ENCODE results near the gene PODXL. TPM values are rescaled to one million over a fixed set of nuclear protein-coding genes. Genes with fewer than 3 reads are reported as not detected.

Gene PODXL
- total RNA-seq, 1 donor from 2014 or later: 59.0 TPM

DNA sequence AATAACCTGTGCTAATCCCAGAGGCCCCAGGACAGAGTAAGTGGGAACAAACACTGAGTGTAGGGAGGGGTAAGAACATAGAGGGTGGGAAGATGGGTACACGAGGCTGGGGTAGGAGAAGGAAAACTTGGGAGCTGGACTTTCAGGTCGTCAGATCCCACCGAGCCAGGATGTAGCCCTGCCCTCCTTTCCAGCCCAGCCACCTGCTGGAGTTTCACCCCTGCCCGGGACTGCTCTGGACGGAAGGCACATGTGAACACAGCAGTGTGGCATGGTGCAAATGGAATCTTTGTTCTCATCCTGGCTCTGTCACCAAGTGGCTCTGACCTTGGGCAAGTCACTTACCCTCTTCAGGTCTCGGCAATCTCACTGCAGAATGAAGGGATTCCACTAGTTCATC, 52.8 kb downstream of the PODXL start:
- DNase-seq (ENCODE audit: missing footprints) (no peak), ATAC-seq (no peak)
- intact Hi-C loops (cut with DNase I): no loop called here

DNA sequence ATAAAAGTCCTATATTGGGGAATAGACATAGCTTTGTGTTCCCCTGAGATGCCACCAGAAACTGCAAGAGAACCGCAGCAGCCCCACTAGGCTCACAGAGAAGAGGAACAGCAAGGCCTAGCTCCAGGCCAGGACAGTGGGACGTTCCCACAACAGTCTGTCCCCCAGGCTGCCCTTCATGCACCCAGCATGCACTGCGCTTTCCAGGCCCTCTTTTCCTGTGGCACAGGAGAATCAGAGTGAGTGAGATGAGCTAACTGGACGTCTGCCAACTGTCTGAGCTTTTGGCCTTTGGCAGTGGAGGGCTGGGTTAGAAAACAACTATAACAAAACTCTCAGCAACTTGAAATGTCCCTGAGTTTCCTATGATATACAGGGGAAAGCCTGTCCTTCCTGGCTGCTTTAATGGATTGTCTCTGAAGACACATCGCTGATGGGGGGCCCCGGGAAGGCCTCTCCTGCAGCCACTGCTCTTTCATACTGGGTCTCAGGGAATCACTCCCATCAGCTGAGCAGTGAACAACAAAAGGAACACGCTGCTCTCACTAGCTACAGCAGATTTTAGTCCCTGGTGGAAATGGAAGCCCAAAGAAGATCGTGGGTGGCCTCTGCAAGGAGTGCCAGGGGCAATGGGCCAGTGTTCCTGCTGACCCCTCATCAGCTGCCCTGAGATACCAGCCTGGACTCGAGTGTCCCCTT, 53.5 kb downstream of the PODXL start:
- no peak for DNase-seq (ENCODE audit: missing footprints)
- ATAC-seq: peak; percentile 74
- intact Hi-C loops (cut with DNase I): no loop called here

DNA sequence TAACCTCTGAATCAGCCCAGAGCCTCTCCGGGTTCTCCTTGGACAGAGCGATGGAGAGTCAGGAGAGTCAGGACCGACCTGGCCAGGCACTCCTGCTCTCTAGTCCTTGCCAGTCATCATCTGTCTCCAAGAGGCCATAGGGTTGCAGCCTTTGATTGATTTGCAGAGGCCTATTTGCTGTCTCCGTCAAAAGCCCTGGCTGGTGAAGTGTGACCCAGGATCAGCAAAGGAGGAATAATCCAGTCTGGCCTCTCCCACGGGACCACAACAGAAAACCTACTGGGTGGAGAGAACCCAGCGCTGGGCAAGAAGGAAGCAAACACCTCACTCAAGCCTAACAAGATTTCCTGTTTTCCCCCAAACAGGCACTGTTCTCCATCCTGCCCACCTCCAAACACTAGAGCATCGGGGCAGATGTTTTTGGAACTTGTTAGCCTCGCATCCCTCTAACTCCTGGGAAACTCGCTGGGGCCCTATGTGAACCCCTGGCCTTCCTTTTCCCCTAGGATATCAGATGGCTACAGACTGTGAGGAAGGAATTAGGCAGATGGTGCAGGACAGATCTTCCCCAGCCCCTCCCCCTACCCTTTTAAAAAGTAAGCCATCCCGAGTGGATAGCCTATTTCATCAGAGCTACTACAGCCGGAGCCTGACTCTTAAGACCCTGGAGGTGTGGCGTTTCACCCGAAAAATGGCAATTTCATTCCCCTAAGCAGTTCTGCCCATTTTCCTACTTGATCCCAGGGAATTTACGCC, 54.3 kb downstream of the PODXL start:
- ATAC-seq: peak; percentile 21
- DNase-seq (ENCODE audit: missing footprints): no peak
- intact Hi-C loops (cut with DNase I): no loop called here

DNA sequence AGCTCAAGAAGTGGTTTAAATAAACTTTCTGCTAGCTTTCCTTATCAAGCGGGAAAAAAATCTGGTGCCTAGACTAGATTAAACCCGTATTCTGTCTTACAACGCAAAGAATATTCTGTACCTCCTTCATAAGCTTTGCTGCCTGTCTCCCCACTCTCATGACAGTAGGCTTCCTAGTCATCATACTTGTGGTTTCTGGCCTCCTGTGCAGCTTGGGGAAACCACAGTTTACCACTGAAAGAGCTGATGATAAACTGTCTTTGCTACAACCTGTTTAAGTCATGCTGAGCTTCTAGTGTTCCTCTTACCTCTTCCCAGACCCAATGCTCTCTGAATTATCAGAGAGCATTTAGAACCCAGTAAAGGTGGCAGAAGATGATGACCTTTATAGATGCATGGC, 55.0 kb downstream of the PODXL start:
- intact Hi-C loops (cut with DNase I): no loop called here

DNA sequence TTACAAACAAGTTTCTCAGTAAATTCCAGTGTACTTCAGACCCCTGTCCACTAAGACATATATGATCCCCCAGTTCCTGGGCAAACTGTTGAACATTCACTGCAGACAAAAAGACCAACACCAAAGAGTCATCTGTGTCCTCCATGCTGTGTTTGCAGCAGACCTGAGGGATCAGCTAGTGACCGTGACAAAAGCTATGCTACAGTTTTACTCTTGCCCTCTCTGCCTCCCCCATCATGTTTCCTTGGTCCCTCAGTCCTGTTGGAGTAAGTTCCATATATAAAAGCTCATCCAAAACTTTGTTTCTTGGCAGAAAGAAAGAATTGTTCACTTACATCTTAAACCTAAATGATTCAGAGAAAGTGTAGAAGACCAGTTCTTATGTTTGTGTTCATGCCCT, 56.1 kb downstream of the PODXL start:
- no peak for DNase-seq (ENCODE audit: missing footprints)
- intact Hi-C loops (cut with DNase I): no loop called here

More for the DNA sequence above, 55.0 kb downstream of the PODXL start:
- DNase-seq (ENCODE audit: missing footprints): no peak
- ATAC-seq: no peak

DNA sequence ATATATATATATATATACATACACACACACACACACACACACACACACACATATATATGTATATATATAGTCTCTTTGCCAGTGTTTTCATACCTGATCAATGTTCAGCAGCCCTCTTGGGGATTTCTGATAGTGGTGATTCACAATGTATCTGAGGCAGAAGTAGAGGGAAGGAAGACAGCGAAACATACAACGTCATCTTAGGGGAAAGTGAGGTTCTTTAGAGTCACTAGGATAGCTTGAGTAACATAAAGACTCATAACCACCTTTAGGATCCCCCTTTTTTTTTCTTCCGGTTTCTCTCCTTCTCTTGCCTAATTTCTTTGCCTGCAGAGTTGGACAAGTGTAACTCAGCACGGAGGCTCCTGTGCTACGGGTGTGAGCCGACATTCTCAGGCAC, 56.6 kb downstream of the PODXL start:
- ATAC-seq (no peak), DNase-seq (ENCODE audit: missing footprints) (no peak)
- intact Hi-C loops (cut with DNase I): no loop called here

More for the DNA sequence above, 56.1 kb downstream of the PODXL start:
- no peak for ATAC-seq

DNA sequence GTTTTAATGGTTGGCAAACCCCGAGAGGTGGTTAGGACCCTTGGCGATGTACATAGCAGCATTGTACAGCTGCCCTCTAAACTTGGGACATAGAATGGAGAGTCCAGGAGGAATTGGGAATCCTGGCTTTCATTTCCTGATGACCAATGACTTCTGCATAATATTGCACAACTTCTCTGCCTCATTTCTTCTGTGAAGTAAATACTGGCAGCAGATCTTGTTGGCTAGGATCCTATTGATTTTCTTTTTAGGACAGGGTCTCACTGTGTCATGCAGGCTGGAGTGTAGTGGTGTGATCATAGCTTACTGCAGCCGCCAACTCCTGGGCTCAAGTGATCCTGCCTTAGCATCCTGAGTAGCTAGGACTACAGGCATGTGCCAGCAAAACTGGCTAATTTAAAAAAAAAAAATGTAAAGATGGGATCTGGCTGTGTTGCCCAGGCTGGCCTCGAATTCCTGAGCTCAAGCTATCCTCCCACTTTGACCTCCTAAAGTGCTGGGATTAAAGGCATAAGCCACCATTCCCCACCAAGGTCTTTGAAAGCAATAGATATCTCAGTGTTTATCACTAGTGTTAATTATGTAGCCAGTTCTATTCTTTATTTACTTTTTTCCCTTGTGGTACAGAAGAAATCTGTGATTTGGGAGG, 58.1 kb downstream of the PODXL start:
- ATAC-seq: peak; percentile 21
- DNase-seq (ENCODE audit: missing footprints): no peak
- intact Hi-C loops (cut with DNase I): no loop called here

DNA sequence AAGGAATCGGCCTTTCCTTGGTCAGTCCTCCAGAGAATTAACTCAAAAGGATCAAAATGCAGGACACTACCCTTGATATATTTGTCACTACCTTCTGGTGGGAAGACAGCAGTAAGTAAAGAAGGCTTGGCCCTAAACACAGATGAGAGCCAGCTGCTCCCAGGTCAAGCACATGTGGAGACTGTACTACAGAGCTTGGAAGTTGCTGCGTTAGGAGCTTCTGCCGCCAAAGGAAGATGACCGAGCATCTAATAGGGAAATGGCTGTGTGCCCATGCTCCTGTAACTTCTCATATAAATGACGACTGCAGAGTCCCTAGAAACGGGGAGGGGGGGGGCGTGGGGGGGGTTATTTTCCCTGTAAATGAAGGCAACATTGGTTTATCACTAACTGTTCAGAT, 59.0 kb downstream of the PODXL start:
- intact Hi-C loops (cut with DNase I): no loop called here
- peak; percentile 54 for ATAC-seq
- no peak for DNase-seq (ENCODE audit: missing footprints)

DNA sequence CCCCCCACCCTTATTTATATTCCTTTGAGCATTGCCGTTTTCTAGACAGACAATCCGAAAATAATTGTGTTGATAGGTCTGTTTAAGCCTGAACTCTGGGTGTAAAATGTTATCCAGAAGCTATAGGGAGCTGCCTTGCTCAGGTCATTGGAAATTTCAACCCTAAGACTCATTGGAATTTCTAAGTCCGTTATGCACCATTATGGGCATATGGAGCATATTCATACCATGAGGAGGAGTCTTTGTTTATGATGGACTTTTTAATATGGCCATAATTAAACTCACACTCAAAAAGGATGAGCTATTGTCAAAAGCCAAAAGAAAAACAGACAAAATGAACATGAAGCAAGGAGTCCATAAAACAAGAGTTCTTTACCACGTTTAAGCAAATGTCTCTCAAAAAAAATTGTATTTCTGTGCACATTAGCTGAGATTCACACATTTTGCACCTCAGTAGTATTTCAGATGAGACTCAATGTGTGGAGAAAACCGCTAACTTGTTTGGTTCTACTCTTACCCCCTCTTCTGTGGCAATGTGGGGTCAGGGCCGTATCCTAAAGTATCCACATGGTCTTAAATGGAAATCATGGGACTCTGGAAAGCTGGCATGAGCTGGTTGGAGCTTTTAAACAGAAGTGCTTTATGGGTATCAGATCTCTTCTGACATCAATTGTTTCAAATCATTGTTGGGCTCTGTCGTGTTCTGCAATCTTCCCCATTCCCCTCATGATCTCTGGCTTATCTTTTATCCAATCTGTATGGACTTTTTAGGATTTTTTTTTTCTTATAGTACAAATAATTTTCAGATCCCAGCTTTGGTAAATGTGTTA, 60.5 kb downstream of the PODXL start:
- ATAC-seq (no peak), DNase-seq (ENCODE audit: missing footprints) (no peak)
- intact Hi-C loops (cut with DNase I): no loop called here

DNA sequence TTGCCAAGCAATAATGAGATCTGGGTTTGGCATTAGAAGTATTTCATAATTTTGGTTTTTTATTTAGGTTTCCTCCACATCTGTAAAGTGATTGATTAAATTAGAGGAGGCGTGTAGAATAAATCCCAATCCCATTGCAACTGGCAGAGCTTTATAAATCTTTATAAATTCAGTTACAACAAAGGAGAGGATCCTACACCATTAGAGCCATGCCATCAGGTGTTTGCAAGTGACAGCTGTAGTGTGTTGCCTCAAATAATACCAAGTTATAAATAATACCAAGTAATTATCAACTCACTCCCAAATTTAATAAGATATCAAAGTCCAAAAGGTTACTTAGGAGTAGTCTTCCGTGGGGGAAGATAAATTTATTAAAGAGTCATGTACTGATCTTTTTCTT, 62.2 kb downstream of the PODXL start:
- ATAC-seq: no peak
- DNase-seq (ENCODE audit: missing footprints): no peak
- intact Hi-C loops (cut with DNase I): no loop called here

DNA sequence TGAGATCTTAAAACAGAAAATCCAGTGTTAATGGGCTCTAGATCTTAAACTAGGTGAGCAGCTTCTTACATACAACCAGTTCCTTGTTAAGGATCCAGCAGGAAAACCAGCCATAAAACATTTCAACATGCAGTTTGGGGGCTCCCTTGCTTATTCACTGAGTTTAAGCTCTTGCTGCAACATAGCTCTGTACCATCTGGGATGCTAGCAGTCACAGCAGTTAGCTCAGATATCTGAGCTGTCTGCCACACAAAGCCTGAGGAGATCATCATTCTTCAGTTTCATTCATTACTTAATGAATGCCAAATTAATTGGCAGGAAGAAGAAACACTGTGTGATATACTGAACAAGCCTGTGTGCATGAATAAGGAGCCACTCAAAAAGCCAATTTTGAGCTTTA, 62.8 kb downstream of the PODXL start:
- ATAC-seq (no peak), DNase-seq (ENCODE audit: missing footprints) (no peak)
- intact Hi-C loops (cut with DNase I): no loop called here

DNA sequence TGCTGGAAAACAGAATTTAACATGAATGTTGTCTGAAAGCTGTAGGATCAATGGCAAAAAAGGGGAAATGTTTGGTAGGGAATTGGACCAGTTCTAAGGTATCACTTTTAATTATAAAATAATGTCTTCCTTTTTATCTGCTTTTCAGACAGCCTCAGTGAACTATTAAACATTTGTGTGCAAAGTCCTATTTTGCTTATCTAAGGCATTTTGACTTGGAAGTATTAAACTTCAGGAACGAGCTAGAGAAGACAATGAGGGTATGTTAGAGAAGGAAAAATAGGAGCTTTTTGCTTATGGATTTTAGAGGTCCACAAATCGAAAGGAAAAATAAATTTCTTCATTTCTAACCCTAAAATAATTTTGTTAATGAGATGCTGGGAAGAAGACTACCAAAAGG, 63.3 kb downstream of the PODXL start:
- intact Hi-C loops (cut with DNase I): no loop called here
- DNase-seq (ENCODE audit: missing footprints): no peak
- ATAC-seq: no peak

DNA sequence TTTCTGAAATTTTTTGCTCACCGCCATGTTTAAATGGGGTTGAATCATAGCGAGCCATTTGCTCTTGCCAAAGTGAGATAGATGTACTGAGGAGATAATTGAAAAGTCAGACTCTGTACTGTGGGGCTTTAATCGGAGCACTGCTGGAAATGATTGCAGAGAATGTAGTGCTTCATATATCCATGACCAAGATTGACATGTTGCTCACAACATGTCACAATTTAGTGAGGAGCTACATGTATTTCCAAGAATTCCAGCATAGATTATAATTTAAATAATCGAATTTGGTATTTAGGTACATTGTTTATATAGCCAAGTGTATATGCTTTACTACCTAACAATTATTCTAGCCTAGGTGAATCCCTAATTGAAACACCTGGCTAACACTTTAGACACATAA, 66.5 kb downstream of the PODXL start:
- ATAC-seq (no peak), DNase-seq (ENCODE audit: missing footprints) (no peak)
- intact Hi-C loops (cut with DNase I): no loop called here

DNA sequence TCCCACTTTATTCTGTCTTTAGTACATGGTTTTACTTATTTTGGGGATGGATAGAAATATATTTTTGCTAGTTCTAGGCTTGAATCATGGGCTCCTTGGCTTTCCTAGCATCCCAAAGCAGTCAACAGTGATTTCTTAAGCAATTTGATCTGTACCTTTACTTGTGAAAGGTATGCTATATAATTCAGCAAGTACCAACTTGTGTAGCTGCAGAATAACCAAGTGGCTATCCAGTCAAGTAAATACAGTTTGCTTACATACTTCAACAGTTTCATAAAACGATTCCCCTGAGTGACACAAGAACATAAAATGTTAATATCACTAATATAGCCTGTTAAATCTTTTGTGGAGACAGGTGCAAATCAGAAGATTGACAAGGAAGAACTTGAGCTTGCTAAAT, 67.2 kb downstream of the PODXL start:
- ATAC-seq: no peak

DNA sequence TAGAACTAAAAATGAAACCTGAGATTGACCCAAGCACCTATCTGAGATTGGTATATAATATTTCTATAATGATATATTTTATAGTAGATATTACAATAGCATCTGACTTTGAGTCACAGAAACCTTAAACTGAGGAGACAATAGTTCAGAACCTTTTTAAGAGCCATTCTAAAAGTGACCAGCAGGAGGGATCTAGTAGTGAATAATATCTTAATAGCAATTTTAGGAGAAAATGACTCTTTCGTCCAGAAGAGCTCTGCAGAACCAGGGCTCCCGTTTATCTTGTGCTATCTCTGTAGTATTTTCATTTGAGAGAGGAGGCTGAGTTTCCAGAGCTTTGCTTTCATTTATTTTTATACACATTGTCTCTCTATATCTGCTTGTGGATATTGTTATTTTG, 68.1 kb downstream of the PODXL start:
- no peak for ATAC-seq
- intact Hi-C loops (cut with DNase I): no loop called here
- no peak for DNase-seq (ENCODE audit: missing footprints)

More for the DNA sequence above, 67.2 kb downstream of the PODXL start:
- intact Hi-C loops (cut with DNase I): no loop called here
- DNase-seq (ENCODE audit: missing footprints): no peak

DNA sequence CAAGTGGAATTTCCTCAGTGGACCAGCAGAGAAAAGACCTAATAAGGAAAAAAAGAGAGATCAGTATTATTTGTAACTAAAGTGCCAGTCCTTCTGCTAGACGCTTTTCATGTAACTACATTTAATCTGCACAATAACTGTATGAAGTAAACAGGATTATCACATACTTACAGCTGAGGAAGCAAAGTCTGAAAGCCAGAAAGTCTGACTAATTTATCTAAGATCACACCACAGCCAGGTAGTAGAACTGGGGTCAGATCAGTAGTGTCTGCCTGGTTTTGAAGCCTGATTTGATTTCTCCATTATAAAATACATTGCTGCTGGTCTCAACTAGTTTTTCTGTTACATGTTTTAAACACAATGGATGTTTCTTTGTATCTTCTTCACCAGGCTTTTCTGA, 69.2 kb downstream of the PODXL start:
- DNase-seq (ENCODE audit: missing footprints): no peak
- ATAC-seq: no peak
- intact Hi-C loops (cut with DNase I): no loop called here

DNA sequence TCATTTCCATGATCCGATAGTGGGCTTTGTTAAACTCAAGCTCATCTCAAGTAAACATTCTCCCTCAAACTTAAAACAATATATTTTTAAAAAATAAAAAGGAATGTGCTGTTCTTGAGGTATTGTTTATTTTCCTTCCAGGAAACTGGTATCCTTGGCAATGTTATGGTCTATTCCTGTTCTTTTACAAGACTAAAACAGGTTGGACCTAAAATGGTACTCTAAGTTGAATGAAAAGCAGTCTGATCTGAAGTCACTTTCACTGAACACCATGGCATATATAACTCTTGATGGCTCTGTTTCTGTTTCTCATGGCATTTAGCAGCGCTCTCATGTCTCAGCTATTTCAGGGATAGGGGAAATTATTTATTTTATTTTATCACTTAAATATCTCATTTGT, 70.1 kb downstream of the PODXL start:
- no peak for ATAC-seq
- intact Hi-C loops (cut with DNase I): no loop called here
- no peak for DNase-seq (ENCODE audit: missing footprints)

DNA sequence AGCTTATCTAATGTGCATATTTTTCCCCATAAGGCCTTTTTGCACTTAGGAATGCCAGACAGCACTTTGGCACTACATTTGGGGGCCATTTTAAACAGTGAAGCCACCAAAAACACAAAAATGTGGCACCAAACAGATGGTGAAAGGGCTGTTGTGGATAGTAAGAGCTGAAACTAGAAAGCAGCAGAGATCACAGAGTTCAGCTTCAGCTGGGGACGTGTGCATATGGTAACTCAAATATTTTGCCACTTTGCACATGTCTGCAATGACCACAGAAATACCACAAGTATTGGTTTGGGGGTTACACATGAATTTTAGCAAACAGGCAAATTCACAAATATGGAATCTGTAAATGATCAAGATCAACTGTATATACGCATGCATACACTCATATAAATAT, 72.8 kb downstream of the PODXL start:
- ATAC-seq: no peak
- no peak for DNase-seq (ENCODE audit: missing footprints)
- intact Hi-C loops (cut with DNase I): no loop called here

DNA sequence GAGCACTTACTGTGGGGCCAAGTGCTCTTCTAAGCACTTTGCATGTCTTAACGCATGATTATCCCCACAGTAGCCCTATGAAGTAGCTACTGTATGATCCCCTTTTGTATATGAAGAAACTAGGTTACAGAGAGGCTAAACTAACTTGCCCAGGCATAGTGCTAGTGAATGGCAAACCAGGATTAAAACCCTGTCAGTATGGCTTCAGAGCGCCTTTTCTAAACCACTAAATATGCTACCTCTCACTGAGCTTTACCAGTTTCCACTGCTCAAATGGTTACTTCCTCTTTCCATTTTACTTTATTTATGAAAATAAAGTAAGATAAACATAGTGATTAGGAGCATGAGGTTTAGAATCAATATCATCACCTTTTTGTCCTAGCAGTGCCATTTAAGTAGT, 73.6 kb downstream of the PODXL start:
- intact Hi-C loops (cut with DNase I): no loop called here
- no peak for DNase-seq (ENCODE audit: missing footprints)
- ATAC-seq: no peak
